Stimulated activated CD8-positive, alpha-beta memory T cell treated with anti-CD3 and anti-CD28 coated beads, Interleukin-2, amount 100 ng/mL, for 48 hours (primary cell): ENCODE data around the gene PHF1.

Source experiments
- DNase-seq, 2 donors: peaks; one replicate each; pipeline ENCODE4 v3.0.0-alpha.2; 2020; ENCODE audit warnings: low read depth in 2 of 2

Gene PHF1

DNA sequence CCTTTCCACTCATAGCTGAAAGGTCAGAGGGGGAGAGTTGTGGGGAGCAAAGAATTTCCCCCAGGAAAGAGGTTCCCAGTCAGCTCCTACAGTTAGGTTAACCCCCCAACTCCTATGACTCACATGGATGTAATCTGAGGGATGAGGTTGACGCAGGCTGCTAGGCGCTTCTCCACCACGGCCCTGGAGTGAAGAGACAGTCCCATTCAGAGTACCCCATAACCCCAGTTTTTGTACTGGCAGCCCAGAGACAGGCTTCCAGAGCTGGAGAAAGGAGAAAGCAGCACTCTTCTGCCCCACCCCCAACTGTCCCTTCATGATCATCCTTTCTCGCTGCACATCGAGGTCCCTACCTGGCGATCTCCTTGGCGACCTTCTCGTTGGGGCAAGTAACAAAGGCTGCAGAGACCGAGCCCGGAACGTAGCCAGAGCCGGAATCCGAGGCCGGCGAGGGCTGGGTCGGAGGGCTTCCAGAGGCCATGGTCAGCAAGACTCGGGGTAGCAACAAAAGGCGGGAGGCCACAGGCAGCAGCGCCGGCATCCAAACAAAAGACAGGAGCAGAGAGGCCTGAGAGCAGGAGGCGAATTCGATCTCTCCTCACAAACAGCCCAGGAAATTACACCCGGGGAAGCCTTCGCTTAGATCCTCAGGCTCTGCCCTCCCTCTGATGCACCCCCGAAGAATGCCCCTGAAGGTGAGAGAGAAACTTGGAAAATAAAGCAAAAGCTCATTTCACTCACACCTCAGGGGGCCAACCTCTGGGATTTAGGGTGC, 6.5 kb downstream of the PHF1 start:
- no peak for DNase-seq

DNA sequence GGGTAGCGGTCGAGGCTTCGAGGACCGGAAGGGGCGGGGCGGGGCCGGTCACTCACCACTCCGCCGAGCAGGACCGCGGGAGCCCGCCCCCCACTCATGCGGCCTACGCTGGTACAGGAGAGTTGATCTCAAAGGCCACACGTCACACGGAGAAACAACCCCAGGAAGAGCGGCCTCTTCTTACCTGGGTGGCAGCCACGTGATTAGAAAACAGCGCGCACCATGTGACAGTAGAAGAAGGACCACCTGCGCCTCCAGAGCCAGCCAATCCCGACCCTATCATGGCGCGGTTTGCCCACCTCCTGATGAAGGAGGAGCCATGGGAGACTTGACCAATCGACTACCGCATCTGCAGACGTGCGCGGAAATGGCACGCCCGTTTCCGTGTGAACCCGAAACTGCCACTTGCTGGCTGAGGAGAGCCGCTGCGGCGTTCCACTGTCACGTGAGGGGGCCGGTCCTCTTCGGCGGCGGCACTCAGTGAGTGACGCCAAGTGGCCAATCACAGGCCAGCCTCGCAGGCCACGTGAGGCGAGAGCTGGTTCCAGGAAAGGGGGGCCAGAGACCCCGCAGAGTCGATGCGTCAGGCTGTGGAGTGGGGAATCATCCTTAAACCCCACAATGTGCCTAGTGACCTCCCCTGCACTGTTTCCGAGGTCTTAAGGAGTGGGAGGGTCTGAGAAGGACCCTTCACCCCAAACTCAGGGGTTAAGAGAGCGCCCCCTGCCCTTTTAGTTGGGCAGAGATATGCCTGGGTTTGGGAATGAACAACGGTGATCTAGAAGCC, 7.3 kb downstream of the PHF1 start, which contains the start of gene CUTA:
Gene CUTA, minus strand, starts transcription at position 205 of the 787 bp plus-strand sequence. Its CDS starts 107 bp downstream, at position 98.
- DNase-seq: peak; percentile 96 to 97

DNA sequence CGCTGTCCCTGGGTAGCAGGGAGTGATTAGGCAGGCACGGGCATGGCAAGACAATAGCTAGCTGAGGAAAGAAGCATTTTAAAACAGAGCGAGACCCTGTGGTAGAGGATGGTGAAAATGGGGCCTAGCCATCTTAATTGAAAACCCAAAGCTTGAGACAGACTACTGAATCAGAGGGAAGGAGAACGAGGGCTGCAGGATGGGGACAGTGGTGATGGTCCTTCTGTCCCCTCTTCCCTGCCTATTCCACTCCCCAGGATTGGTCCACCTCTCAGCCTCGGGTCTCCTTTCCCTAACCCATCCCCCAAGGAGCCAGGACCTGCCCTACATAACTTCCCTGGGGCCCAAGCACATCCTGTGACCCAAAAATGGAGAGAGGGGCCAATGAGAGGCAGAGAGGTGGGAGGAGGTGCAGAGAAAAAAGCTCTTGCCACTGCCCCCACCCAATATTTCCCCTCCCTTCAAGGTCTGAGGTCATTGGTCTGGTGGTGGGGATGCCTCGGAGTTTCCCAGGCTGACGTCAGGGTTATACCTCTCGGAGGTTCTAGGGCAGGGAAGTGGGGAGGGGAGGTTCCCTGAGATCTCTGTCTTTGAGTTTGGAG, 8.0 kb downstream of the PHF1 start:
- DNase-seq: peak in 1 of 2 donors; percentile 43

DNA sequence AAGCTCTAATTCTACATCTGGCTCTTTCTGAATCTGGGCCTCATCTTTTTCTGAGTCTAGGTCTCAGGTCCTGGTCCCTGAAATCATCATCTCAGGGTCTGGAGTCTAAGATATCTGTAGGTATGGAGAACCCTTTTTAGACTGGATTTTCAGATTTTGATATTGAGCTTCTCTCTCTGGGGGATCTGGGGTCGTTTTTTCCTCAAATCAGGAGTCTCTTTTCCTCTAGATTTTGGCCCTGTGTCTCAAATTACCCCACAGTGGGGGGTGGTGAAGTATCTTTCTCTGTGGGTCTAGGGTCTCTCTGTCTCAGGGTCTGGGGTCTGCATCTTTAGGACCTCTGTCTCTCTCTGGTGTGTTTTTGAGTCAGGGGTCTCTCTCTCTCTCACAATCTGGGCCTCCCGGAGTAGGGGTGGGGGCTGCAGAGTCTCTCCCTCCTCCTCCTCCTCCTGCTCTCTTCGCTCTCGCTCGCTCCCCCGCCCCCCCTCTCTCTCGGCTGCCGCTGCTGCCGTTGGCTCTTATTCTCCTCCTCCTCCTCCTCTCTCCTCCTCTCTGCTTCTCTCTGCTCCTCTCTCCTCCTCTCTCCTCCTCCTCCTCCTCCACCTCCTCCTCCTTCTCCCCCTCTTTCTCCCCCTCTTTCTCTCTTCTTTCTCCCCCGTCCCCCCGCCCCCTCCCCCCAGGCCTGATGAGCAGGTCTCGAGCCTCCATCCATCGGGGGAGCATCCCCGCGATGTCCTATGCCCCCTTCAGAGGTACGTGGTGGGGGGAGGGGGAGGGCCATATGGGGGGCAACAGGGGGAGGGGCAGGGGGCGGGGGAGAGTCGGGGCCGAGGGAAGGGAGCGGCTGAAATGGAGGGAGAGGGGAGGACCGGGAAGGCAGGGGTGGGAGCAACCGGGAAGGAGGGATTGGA, 9.0 kb downstream of the PHF1 start, which contains the start of gene SYNGAP1:
Gene SYNGAP1, plus strand, starts transcription at position 486 of the 911 bp plus-strand sequence. Its CDS starts 200 bp downstream, at position 686.
- no peak for DNase-seq

DNA sequence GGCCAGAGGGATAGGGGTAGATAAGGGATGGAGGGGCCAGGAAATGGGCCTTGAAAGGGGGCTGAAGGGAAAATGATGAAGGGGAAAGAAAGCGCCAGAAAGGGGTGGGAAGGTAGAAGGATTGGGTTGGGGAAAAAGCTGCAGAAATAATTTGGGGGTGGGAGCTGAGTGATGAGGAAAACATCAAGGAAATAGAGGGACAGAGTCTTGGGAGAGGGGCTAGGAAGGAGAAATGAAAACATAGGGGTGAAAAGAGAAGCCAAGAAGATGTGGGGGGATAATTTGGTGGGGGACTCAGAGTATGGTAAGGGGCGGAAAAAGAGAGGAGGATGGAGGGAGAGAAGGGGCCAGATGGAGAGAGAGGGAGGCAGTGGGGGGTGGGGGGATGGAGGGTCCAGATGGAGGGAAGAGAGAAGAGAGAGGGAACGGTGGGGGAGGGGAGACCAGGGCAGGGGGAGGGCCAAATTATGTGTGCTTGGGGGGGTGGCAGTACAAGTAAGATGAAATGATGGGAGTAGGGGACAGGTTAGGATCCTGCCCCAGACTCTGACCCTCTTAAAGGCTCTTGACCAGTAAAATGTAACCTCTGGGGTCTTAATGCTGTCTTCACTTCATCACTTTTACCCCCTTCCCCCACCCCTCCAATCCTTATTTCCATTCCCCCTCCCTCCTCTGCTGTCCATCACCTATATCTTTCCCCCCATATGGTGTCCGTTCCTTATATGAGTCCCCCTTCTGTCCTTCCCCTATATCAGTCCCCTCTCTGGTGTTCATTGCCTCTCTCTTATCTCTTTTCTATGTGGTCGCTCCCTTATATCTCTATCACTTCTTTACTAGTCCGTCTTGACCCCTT, 9.9 kb downstream of the PHF1 start:
- no peak for DNase-seq

DNA sequence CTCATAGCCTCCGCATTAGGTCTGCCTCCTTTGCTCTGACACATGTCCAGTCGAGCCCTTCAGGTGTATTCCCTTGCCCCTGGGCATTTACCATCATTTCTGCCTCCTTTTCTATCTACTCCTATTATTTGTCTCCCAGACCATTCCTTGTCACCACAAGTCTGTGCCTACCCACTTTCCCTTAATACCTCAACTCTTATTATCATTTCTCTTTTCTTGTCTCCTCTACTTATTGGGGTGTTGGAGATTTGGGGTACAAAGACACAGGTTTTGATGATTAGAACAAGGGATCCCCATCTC, 10.5 kb downstream of the PHF1 start:
- DNase-seq: no peak

DNA sequence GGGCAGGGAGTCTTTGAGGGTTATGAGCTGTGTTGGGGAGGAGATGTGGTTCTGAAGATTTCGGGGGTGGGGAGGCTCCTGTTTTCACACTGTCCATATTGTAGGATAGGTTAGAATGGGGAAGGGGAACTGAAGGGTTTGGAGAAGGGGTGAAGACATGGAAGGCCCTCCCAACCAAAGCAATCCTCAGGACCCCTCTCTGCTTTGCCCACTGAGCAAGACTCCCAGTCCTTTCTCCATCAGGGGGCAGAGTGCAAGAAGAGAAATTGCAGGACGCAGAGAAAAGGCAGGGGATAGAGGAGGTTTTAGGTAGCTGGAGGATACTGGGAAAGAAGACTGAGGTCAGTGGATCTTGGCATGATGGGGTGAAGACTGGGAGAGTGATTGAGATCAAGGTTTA, 13.0 kb downstream of the PHF1 start:
- DNase-seq: no peak

DNA sequence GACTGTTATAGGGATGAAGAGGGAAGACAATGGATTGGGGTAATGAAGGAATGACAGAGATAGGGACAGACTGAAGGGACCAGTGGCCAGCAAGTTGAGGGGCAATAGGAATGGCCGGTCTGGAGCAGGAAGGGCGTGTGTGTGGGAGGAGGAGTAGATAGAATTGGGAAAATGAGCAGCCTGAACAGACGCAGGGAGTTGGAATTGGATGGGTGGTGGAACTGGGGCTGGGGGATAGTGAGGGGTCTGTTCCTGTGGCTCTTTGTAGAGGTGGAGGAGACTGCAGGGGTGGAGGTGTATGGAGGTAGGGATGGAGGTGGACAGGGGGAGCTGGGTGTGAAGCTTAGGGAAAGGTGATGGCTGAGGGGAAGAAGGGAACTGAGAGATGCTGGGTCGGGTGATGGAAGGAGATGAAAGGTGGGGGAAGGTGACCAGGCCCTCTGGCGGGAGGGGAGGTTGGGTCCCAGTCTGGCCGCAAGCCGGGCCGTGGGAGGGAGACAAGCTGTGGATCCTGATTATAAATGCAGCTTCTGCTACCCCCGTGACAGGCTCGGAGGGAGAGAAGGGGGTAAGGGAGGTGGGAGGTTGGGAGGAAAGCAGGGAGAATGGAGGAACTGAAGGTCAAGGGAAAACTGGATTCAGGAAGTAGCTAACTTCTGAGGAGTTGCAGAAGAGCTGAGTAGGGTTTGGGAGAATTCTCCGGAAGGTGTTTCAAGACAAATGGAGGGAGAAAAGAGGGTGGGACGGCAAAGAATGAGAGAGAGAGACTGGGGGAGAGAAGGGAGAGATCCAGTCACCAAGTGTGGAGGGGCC, 14.2 kb downstream of the PHF1 start:
- DNase-seq: no peak

DNA sequence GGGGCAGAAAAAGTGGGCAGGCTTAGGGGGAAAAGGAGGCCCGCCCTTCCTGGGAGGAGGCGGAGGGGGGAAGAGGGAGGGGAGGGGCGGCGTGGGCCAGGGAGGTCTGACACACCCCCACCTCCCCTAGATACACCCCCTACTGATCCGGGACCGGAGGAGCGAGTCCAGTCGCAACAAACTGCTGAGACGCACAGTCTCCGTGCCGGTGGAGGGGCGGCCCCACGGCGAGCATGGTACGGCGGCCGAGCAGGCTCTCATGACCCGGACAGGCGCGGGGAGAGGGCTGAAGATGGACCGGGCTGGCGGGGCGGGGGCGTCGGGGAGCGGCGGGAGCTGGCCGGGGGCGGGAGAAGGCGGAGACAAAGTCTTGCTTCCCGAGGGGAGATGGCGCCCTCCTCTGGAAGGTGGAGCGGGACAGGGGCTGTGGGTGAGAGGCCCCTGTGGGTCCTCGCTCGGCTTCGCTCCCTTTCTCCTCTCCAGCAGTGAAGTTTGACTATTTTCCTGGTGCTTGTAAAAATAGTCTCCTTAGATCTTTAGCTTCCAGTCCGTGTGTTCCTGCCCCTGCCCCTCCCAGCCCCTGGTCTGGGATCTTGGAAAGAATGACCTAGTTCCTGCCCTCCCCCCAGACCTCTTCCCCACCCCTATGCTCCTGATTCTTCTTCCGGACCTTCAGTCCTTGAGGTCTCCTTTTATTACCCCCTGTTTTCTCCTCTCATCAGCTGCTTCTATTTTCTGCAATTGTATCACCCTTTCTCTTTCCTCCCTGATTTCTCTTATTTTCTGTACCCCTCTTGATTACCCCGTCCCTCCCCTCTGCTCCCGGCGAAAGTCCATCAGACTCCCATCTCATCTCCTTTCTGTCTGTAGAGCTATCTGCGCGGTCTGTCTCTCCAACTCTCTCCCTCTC, 15.1 kb downstream of the PHF1 start:
- peak; percentile 79 to 84 for DNase-seq

DNA sequence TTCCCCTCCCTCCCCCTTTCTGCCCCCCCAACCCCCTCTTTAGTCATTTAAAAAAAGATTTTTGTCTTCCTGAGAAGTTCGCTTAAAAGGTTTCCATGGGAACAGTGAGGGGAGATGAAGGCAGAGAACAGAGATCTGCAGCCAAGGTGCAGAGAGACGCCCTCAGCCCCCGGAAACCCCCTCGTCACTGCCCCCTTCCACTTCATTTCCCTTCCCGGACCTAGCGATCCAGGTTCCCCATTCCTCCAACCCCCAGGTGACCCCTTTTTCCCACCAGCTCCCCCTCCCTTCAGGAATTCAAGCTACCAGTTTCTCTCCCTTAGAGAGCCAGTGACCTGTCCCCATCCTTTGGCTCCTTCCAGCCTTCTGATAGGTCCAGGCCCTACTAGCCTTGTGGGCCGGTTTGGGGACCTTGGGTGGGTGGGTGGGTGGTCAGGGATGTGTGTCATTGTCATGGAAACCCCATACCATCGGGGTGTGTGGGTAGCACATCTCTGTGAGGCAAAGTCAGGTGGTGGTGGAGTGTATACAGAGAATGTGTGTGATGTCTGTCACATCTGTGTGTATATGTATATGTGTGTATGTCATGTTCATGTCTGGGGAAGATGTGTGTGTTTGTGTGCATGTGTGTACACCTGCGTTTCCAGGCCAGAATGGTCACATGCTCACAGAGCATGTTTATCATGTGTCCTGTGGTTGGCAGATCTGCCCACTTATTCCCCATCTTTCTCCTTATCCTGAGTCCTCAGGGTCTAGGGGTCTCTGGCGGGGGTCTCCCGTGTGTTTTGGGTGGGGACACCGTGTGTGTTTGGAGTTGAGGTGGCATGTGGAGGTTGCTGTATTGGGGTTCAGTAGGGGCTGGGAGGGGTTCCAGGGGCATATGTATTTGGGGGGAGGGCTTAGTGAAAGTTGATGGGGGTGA, 16.0 kb downstream of the PHF1 start:
- no peak for DNase-seq

DNA sequence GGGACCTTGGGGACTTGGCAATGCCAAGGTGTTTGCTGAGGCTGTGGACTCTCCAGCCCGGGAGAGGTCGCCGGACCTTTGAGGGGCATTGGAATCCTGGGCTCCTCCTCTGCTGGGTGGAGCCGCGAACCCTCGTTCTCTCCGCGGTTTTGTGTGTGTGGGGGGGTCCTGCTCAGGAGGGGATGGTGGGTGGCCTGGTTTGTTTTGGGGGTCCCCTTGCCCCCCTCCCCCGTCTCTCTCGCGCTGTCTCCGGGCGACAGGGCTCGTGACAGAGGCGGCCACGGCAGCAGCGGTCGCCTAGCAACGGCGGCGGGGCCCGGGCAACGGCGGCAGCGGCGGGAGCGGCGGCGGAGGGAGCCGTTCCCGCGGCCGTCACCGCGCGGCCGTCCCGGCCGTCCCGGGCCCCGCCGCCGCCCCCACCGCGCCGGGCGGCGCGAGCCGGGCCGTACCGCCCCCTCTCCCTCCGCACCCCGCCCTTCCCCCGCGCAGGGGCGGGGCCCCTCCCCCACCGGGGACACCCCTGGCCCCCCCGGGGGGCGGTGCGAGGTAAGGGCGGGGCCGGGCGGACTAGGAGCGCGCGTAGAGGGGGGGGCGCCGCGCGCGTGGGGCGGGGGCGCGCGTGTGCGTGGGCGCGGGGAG, 16.9 kb downstream of the PHF1 start:
- peak; percentile 41 to 55 for DNase-seq

DNA sequence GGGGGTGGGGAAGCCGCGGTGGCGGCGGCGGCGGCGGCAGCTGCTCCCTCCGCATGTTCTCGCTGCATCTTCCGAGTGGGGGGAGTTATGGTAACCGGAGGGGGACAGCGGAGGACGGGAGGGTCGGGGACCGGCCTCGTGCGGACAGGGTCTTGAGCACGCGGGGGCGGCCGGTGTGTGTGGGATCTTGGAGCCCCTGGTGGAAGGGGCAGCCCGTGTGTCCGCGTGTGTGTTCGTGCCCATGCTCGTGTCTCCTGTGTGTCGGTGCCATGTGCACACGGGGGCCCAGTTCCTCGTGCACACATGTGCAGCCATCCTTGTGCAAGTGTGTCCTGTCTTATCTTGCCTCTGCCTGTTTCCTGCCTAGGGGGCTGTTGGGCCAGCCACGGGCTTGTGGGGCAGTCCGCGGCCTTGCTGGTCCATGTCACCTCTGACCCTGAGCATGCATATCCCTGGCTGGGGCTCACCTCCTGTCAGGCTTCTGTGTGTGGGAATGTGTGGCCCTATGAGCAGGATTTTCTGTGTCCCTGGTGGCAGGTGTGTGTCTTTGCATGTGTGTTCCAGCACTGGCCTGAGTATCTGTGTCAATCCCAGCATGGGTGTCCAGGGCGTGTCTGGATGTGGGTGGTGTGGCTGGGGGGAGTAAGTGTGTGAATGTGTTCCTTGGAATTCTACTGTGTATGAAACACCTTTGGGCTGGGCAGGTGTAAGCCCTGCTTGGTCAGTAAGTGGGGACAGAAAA, 17.6 kb downstream of the PHF1 start:
- no peak for DNase-seq

DNA sequence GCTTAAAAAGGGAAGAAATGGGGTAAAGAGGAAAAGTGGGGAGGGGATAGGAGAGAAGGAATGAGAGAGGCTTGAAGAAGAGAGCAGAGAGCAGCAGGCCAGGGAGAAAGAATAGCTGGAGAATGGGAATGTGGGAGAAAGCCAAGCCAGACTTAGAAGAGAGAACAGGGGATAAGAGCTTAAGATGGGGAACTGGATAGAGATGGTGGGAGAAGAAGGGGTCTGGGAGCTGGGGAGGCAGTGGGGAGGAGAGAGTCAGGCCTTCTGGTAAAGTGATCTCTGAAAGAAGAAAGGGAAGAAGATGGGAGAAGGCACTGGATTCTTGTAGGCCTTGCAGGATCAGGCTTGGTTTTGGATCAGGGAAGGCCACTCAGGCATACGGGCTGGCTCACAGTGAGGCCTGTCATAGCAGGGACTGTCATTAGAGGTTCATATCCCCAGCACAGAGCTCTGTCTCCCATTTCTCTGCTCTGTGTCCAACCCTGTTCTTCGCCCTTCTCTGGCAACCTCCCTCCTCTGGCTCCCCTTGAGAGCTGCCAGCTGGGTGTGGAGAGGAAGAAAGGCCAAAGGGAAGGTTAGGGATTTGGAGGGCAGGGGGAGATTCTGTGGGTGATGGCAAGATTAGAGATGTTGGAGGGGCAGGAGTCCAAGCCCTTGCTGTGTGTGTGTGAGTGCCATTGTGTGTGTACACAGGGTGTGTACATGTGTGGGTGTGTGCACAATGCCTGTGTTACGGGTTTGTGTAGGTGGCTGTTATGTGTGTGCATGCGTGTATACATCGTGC, 18.3 kb downstream of the PHF1 start:
- no peak for DNase-seq

DNA sequence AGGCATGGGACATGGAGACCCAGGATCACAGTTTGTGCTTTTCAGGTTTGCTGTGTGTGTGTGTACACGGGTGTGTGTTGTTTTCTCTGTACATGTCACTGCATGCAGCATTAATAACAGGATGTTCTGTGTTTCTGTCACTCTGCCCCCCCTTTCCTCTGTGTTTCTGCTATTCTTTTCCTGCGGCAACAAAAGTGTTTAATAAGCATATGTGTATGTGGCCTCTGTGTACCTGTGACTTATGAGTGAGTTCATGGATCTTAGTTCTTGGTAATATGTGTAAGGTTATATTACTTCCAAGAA, 18.9 kb downstream of the PHF1 start:
- DNase-seq: no peak

DNA sequence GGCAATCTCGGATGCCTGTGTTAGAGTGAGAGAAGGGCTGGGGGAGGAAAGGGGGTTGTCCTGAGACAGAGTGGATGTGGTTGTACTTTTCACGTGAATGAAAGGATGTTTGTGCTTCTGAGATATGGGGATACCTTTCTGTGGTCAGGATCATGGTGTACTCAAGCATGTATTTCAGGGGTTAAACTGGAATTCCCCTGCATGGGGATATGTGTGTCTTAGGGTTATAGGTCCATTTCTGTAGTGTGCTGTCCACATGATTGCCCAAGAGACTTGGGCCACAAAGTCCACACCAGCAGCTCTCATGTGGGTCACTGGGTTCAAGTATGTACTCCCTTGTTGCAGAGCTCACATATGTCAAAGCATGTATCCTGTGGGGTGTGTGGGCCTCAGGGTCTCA, 19.5 kb downstream of the PHF1 start:
- DNase-seq: no peak
